H1 (cell line): ENCODE data around the gene YWHAG. TPM values are rescaled to one million over a fixed set of nuclear protein-coding genes. Genes with fewer than 3 reads are reported as not detected.

Experiments
- TAF7 ChIP-seq: optimal IDR thresholded peaks from 2 replicates; pipeline ENCODE3; 2011; ENCODE audit warnings: low read depth, mild to moderate bottlenecking, inconsistent platforms, low read length, moderate library complexity, borderline replicate concordance
- polyA plus RNA-seq, 7 experiments: library from polyadenylated mRNA; depleted of rRNA in 3 of 7; stranded (reverse) in 5 of 7; unstranded in 2 of 7; fragments of >200 nt in 5 of 7; fragments of 200-250 nt in 2 of 7; gene quantifications; 1 replicate in 5 of 7; 2 replicates in 1 of 7; 4 replicates in 1 of 7; pipeline versions ENCODE4 v1.2.1 to v1.2.3, GENCODE V29; 2011 to 2013; ENCODE audit warnings: missing spikeins in 2 of 7, mixed read lengths in 2 of 7
- total RNA-seq: library from RNA; stranded (reverse); fragmentation: NEBNext Ultra II Directional; extraction: Animal tissue kit (Norgen Biotek cat#: 25700); gene quantifications from 2 replicates; pipeline ENCODE4 v1.2.1, GENCODE V29; 2021

Gene YWHAG
- total and polyA plus RNA-seq, 2 of the 8 experiments (the other 6 are each of a cell fraction or from before 2014, with no cell fraction given) = 57.2 to 241 TPM

DNA sequence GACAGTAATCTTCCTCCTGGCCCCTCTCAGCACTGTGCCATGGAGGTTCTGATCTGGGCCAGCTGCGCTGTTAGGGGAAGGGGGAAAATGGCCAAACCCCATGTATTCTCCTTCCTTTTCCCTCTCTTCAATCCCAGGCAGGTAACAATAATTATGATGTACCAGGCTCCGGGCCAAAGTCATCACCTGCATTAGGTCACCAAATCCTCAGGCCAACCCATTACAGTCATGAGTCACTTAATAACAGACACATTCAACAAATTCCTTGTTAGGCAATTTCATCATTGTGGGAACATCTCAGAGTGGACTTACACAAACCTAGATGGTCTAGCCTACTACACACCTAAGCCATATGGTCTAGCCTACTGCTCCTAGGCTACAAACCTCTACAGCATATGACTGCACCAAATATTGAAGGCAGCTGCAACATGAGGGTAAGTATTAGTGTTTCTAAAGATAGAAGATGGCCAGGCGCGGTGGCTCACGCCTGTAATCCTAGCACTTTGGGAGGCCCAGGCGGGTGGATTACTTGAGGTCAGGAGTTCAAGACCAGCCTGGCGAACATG, 58.5 kb downstream of the YWHAG start (continued):
- TF ChIP-seq TAF7 = no peak
- TF ChIP-seq, all 59 proteins: peak for 0
